Vagina (tissue), 2 donors: ENCODE results near the gene AZIN2. TPM values are rescaled to one million over a fixed set of nuclear protein-coding genes. Genes with fewer than 3 reads are reported as not detected.
A peak's percentile ranks its signal among the peaks of the same experiment; 100 is the strongest.

Source experiments
- DNase-seq, 2 donors: peaks; one replicate each; pipeline ENCODE4 v3.0.0-alpha.2; 2017; ENCODE audit errors: extremely low spot score in 2 of 2
- H3K27ac ChIP-seq: fragments of 200-600 bp; sonication (generic); one replicate; pipeline ENCODE4 v1.5.1; 2019
- H3K27me3 ChIP-seq: fragments of 200-600 bp; sonication (generic); one replicate; pipeline ENCODE4 v1.5.1; 2019
- H3K36me3 ChIP-seq, 2 donors: fragments of 200-600 bp; sonication (generic); one replicate each; pipeline ENCODE4 v1.5.1; 2017 to 2019
- H3K4me1 ChIP-seq: fragments of 200-600 bp; sonication (generic); one replicate; pipeline ENCODE4 v1.5.1; 2019
- H3K4me3 ChIP-seq, 2 donors: fragments of 200-600 bp; sonication (generic); 1 replicate in 1 of 2; 2 replicates in 1 of 2; pipeline ENCODE4 v1.5.1; 2016 to 2019
- H3K9me3 ChIP-seq: fragments of 200-600 bp; sonication (generic); one replicate; pipeline ENCODE4 v1.5.1; 2019
- POLR2A ChIP-seq, 2 donors: fragments of 450-650 bp; IDR thresholded peaks; one replicate each; pipeline ENCODE4 v1.6.1; 2017; ENCODE audit warnings: antibody characterized with exemption in 2 of 2, mild to moderate bottlenecking in 2 of 2, moderate library complexity in 2 of 2
- POLR2AphosphoS5 ChIP-seq, 2 donors: sonication (generic); formaldehyde crosslinking; IDR thresholded peaks; one replicate each; pipeline ENCODE4 v1.9.0; 2017; ENCODE audit warnings: antibody characterized with exemption in 2 of 2, mild to moderate bottlenecking in 2 of 2, low read depth in 1 of 2; ENCODE audit not compliant: insufficient read depth in 1 of 2
- intact Hi-C: fragments of 100-400 bp; cut with DNase I; formaldehyde crosslinking; loops from one replicate; pipeline ENCODE4 v1.15.1; 2023
- total RNA-seq: library from RNA; depleted of rRNA; stranded (reverse); fragments of >200 nt; gene quantifications from one replicate; pipeline ENCODE4 v1.2.3, GENCODE V29; 2016
- TF ChIP-seq, protein P1 (sequence below), 3 experiments: fragments of 450-650 bp in 2 of 3; fragments of 200-600 bp in 1 of 3; sonication (generic) in 1 of 3; IDR thresholded peaks; one replicate each; pipeline ENCODE4 v1.5.1; 2017 to 2019; ENCODE audit warnings: antibody characterized with exemption in 3 of 3, mild to moderate bottlenecking in 2 of 3, moderate library complexity in 2 of 3

AZIN2 gene
- total RNA-seq, 1 donor from 2014 or later, result 7.9 TPM

GRCh38 chr1:33151116-33151515 lies 70.2 kb downstream of the AZIN2 start:
- Histone ChIP-seq H3K27me3 (no peaks in the 10 kb centered on the region), H3K4me1 (peaks cover 38% of the 10 kb centered on the region), H3K4me3 (no peak overlapping the region), H3K36me3 (peaks cover 0 to 9% of the 10 kb centered on the region in 2 donors), H3K27ac (peak overlapping the region; percentile 24), H3K9me3 (no peaks in the 10 kb centered on the region)
- TF ChIP-seq, protein P1, sequence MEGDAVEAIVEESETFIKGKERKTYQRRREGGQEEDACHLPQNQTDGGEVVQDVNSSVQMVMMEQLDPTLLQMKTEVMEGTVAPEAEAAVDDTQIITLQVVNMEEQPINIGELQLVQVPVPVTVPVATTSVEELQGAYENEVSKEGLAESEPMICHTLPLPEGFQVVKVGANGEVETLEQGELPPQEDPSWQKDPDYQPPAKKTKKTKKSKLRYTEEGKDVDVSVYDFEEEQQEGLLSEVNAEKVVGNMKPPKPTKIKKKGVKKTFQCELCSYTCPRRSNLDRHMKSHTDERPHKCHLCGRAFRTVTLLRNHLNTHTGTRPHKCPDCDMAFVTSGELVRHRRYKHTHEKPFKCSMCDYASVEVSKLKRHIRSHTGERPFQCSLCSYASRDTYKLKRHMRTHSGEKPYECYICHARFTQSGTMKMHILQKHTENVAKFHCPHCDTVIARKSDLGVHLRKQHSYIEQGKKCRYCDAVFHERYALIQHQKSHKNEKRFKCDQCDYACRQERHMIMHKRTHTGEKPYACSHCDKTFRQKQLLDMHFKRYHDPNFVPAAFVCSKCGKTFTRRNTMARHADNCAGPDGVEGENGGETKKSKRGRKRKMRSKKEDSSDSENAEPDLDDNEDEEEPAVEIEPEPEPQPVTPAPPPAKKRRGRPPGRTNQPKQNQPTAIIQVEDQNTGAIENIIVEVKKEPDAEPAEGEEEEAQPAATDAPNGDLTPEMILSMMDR (IDR thresholded peaks at IDR 0.05), result no peak
- TF ChIP-seq POLR2A (IDR thresholded peaks at IDR 0.05) (no peak), POLR2AphosphoS5 (IDR thresholded peaks at IDR 0.05; ENCODE audit: insufficient read depth in 1 of 2, low read depth in 1 of 2) (no peak)
- no peak for DNase-seq
- intact Hi-C loops, result no loop called here

GRCh38 chr1:33152685-33153432 lies 71.9 kb downstream of the AZIN2 start:
- Histone ChIP-seq H3K27me3 (no peaks in the 10 kb centered on the region), H3K36me3 (peaks cover 0 to under 1% of the 10 kb centered on the region in 2 donors), H3K4me3 (no peak overlapping the region), H3K9me3 (no peaks in the 10 kb centered on the region), H3K4me1 (peaks cover 38% of the 10 kb centered on the region), H3K27ac (peak overlapping the region; percentile 69)
- DNase-seq, result no peak
- intact Hi-C loops, result no loop called here
- TF ChIP-seq POLR2AphosphoS5 (IDR thresholded peaks at IDR 0.05; ENCODE audit: insufficient read depth in 1 of 2, low read depth in 1 of 2), result peak in 1 of 2 donors; percentile 41
- TF ChIP-seq, protein P1 (IDR thresholded peaks at IDR 0.05), result no peak
- no peak for TF ChIP-seq POLR2A (IDR thresholded peaks at IDR 0.05)

DNA sequence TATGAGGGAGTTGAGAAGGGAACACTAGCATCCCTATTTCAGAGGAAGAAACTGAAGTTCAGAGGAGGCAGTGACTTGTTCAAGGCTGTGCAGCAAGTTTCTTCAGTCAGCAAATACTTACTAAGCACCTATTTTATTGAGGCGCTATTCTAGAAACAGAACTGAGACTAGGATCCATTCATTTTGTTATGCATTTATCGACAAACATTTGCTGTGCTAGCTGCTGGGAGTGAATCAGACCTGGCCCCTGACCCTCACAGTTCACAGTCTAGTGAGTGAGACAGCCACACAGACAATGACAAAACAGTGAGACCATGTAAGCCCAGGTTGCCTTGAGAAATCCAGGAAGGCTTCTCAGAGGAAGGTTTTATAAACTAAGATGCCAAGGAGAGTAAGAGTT lies 72.7 kb downstream of the AZIN2 start:
- Histone ChIP-seq H3K9me3 (no peaks in the 10 kb centered on the region), H3K4me1 (peaks cover 38% of the 10 kb centered on the region), H3K27ac (peak overlapping the region; percentile 69), H3K36me3 (peaks cover 0 to 6% of the 10 kb centered on the region in 2 donors), H3K4me3 (no peak overlapping the region), H3K27me3 (no peaks in the 10 kb centered on the region)
- no peak for TF ChIP-seq POLR2A (IDR thresholded peaks at IDR 0.05)
- TF ChIP-seq, protein P1 (IDR thresholded peaks at IDR 0.05), result no peak
- TF ChIP-seq POLR2AphosphoS5 (IDR thresholded peaks at IDR 0.05; ENCODE audit: insufficient read depth in 1 of 2, low read depth in 1 of 2), result no peak
- no peak for DNase-seq
- intact Hi-C loops, result no loop called here

GRCh38 chr1:33155877-33156538 lies 75.1 kb downstream of the AZIN2 start:
- intact Hi-C loops, result no loop called here
- Histone ChIP-seq H3K9me3 (no peaks in the 10 kb centered on the region), H3K27me3 (no peaks in the 10 kb centered on the region), H3K4me1 (peaks cover 25% of the 10 kb centered on the region), H3K4me3 (no peak overlapping the region), H3K27ac (no peak overlapping the region), H3K36me3 (peaks cover 0 to 11% of the 10 kb centered on the region in 2 donors)
- DNase-seq, result no peak
- no peak for TF ChIP-seq POLR2AphosphoS5 (IDR thresholded peaks at IDR 0.05; ENCODE audit: insufficient read depth in 1 of 2, low read depth in 1 of 2)

DNA sequence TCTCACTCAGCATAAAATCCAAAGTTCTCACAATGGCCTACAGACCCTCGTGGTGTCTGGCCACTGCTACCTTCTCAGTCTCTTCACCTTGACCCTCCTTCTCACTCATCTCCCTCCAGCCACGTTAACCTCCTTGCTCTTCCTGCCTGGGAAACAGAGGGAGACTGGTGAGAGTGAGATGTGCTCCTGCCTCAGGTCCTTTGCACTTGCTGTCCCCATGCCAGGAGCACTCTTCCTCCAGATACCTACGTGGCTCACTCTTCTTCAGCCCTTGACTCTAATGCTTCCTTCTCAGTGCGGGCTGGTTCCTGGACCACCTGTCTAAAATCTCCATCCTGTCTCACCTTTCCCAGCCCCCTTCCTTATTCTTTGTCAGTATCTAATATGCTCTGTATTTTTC lies 76.2 kb downstream of the AZIN2 start:
- H3K36me3 ChIP-seq, result peaks cover 0 to 11% of the 10 kb centered on the region in 2 donors
- no peak overlapping the region for H3K27ac ChIP-seq
- H3K4me3 ChIP-seq, result no peak overlapping the region
- peaks cover 18% of the 10 kb centered on the region for H3K4me1 ChIP-seq
- DNase-seq, result no peak
- TF ChIP-seq POLR2AphosphoS5 (IDR thresholded peaks at IDR 0.05; ENCODE audit: insufficient read depth in 1 of 2, low read depth in 1 of 2) (no peak), POLR2A (IDR thresholded peaks at IDR 0.05) (no peak)
- TF ChIP-seq, protein P1 (IDR thresholded peaks at IDR 0.05), result no peak
- intact Hi-C loops, result no loop called here
- no peaks in the 10 kb centered on the region for H3K9me3 ChIP-seq
- no peaks in the 10 kb centered on the region for H3K27me3 ChIP-seq
